ENCODE data around the gene KCNQ5. TPM values are rescaled to one million over a fixed set of nuclear protein-coding genes. Genes with fewer than 3 reads are reported as not detected.

The KCNQ5 gene
- total and polyA plus RNA-seq, 2 of the 8 experiments (the other 6 are each of a cell fraction or from before 2014, with no cell fraction given), result 0.83 to 1.2 TPM

- TF ChIP-seq E2F6 (IDR thresholded peaks at IDR 0.05) (no peak), RAD21 (IDR thresholded peaks at IDR 0.05 in 1 of 2, conservative IDR thresholded peaks at IDR 0.05 in 1 of 2; ENCODE audit: low read depth in 2 of 2, low read length in 2 of 2) (no peak), CBX8 (IDR thresholded peaks at IDR 0.05; ENCODE audit: borderline replicate concordance, low read depth, low read length) (no peak), CREB1 (IDR thresholded peaks at IDR 0.05) (no peak), JUN (IDR thresholded peaks at IDR 0.05; ENCODE audit: low read depth, low read length) (no peak)
Observed at GRCh38 chr6:73145690-73146089, 523.8 kb downstream of the KCNQ5 start (continued).

All from H1 (cell line).